CD4-positive, alpha-beta T cell treated with Interleukin-6 at 100 ng/mL for 8 hours (primary cell): ENCODE measurements around the gene KCNMA1.

ENCODE experiments used
- DNase-seq: peaks from one replicate; pipeline ENCODE4 v3.0.0-alpha.2; 2020; ENCODE audit warnings: mixed read lengths, low spot score

KCNMA1 gene

DNA sequence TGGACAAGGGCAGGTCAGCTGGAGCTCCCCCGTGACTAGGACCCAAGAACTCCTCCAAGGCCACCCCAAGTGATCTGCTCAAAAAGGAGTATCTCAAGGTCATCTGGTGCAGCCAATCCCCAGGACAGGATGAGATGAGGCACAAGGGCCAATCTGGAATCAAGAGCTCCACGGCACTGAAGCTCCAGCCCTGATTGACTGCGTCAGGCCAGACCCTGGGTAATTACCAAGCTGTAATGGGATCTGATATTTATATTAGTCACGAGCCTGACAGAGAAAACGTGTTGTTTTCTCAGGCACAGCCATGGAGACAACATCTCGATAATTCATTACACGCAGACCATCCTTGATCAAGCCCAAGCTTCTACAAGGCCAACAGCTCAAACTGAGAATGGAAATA lies 4.2 kb downstream of the KCNMA1 start:
- DNase-seq = no peak

DNA sequence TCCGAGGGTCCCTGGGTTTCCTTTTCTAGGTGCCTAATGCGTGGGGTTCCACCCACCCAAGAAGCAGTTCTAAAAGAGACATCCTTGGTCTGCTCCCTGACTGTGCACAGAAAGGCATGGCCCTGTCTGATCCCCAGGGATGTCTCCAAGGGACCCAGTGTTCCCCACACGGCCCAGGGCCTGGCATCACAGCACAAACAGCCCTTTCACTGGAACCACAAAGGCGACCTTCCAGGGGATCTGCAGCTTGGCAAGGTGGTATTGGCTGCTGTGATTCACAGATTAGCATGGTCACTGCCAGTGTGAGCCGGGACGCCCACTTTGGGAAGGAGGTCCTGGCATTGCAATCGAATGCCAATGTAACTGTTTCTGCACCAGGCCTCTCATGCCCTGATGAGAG lies 6.4 kb downstream of the KCNMA1 start:
- no peak for DNase-seq

- DNase-seq = no peak
Observed at GRCh38 chr10:77630507-77630848, 7.1 kb downstream of the KCNMA1 start.

GRCh38 chr10:77629775-77630506 lies 7.7 kb downstream of the KCNMA1 start:
- no peak for DNase-seq

DNA sequence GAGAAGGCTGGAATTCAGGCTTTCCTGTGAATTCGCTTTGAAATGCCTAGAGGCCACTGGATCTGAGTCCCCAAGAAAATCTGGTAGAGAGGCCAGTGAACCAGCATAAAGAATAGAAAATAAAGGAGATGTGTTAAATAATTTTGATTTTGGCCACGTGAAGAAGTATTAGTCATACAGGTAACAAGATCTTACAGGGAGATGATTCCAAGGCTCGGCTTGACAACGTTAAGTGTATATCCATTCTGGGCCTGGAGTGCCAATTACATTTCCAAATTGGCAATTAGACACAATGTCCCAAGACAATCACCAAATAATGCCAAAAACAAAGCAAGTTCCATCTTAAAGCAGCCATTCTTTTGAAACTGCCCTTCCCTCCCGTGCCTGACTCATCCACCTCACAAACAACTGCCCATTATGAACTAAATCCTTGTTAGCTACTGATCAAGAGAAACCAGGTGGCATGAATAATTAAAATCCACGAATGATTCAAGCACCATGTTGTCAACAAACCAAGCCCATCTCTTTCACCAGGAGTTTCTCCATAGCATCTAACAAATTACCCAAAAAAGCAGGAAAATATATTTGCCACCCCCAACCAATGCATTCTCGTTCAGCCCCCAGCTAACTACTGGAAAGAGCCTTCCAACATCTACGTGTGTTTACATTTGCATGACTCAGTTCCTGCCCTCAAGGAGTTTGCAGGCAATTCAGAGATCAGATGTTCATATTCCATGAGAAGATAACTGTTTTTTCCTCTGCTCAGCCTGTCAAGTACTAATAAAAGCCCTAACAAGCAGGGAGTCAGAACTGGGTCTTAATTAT lies 8.5 kb downstream of the KCNMA1 start:
- DNase-seq = no peak

DNA sequence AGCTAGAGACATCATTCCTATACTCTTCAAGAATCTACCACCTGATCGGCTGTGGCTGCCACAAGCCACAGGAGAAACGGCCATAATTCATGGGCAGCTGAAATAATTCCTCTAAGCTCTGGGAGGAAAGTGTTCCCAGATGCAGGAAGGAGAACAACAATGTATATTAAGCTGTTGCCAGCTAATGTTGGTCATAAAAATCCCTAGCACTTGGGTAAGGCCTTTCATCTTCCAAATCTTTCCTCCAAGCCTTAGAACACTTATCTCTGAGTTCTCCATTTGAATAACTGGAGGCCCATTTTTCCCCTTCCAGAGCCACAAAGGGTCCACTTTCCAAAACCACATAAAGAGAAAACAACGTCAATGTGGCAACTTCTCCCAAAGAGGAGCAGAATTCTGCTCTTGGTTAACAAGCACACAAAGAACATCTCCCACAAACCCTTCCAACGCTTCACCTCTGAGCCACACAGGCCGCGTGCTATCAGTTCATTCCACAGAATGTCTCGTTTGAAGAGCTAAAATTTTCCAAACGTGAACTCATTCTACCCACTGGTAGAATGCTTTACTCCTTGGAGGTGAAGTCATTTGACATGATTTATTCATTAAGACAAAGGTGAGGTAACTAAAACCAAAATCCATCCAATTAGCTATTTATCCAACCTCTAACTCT lies 11.2 kb downstream of the KCNMA1 start:
- DNase-seq = no peak

DNA sequence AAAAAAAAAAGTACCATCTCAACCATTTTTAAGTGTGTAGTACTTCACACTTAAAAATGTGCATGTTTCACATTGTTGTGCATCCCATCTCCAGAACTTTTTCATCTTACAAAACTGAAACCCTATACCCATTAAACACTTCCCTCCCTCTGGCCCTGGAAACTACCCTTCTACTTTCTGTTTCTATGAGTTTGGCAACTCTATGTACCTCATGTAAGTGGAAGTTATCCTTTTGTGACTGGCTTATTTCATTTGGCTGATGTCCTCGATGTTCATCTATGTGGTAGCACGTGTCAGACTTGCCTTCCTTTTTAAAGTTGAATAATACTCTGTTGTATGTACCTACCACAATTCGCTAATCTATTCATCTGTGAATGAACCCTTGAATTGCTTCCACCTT lies 12.2 kb downstream of the KCNMA1 start:
- no peak for DNase-seq

GRCh38 chr10:77622889-77623291 lies 14.7 kb downstream of the KCNMA1 start:
- no peak for DNase-seq

- DNase-seq = no peak
Observed at GRCh38 chr10:77620731-77621130, 16.9 kb downstream of the KCNMA1 start.

GRCh38 chr10:77619964-77620703 lies 17.5 kb downstream of the KCNMA1 start:
- DNase-seq = no peak

DNA sequence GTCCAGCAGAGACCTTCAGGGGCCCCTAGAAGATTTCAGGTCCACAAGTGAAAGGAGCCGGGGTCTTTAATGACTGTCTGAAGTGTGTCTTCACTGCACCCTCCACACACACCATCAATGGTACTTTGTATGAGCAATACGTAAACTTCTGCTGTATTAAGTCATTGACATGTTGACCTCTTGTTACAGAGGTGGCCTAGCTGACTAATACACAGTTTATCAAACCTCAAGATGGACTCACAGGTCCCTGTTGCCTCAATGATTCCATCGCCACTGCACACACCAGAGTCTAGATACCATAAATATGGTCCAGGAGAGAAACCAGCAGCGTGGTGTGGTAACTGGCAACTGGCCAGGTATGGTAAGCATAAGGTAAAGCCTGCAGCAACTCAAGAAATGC lies 19.5 kb downstream of the KCNMA1 start:
- DNase-seq = no peak

- DNase-seq = no peak
Observed at GRCh38 chr10:77616766-77617165, 20.8 kb downstream of the KCNMA1 start.

- DNase-seq = no peak
Observed at GRCh38 chr10:77614778-77615625, 22.6 kb downstream of the KCNMA1 start.

GRCh38 chr10:77613476-77614130 lies 24.0 kb downstream of the KCNMA1 start:
- DNase-seq = no peak

- no peak for DNase-seq
Observed at GRCh38 chr10:77611670-77612069, 25.9 kb downstream of the KCNMA1 start.

GRCh38 chr10:77611221-77611620 lies 26.4 kb downstream of the KCNMA1 start:
- DNase-seq = no peak

DNA sequence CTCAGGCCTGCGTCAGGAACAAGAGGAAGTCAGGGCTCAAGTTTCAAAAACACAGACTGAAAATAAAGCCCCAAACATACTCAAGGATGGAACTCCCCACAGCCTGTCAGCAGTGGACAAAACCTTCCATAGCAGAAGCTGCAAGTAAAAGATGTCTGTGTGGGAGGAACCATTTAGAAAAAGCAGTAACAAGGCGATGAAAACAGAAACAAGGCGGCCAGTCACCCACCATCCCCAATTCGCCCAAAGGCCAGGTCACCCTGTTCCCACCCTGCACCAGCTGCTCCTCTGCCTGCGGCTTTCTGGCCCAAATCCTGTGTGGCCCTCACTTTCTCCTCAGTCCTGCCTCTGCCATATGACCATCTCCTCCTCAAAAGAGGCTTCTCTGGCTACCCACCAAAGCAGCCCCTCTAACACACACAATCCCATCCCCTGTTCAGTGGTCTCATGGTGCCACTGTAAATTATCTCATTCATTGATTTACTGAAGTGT lies 27.8 kb downstream of the KCNMA1 start:
- no peak for DNase-seq

DNA sequence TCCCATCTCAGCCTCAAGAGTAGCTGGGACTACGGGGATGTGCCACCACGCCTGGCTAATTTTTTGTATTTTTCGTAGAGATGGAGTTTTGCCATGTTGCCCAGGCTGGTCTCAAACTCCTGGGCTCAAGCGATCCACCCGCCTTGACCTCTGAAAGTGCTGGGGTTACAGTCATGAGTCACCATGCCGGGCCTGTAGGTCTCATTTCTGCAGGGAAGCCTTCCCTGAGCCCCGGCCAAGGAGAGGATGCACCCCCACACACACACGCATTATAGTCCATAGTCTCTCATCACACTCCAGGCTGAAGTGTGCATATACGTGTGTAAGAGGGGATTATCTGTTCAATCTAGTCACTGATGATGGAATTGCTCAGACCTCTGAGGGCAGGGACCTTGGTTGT lies 29.3 kb downstream of the KCNMA1 start:
- DNase-seq = no peak

DNA sequence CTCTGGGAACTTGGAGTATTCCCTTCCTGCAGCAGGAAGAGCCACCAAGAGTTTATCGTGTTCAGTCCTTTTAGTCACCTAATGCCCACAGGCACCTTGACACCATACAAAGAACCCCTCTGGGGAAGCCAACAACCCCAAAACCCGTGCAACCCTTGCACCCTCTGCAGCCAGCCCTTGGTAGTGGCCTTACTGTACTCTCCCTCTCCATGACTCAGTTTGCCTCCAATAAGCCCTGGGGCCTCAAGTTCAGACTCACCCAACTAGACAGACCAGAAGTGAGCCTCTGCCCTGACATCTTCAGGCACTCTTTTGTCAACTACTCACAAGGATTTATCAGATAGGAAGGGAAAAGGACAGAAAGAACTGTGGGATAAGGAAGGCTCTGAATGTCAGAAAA lies 30.9 kb downstream of the KCNMA1 start:
- no peak for DNase-seq

DNA sequence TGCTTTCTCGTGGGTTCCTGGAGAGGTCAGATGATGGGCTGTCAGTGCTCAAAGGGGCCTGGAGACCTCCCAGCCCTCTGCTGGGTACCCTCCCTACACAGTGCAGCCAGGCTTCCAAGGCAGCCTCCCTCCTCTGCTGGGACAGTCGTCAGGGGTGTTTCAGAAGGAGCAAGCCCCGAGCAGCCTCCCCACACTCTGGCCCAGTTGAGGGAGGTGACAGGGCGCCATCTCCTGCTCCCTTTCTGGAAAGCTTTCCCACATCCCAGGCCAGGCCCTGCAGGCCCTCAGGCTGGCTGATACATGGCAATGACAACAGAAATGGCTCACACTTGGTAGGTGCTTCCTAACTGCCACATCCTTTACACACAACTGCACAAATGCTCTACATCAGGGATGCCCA lies 32.1 kb downstream of the KCNMA1 start:
- no peak for DNase-seq

GRCh38 chr10:77604941-77605351 lies 32.7 kb downstream of the KCNMA1 start:
- DNase-seq = no peak
